ENCODE measurements around the gene ZNF609. TPM values are rescaled to one million over a fixed set of nuclear protein-coding genes. Genes with fewer than 3 reads are reported as not detected.

ZNF609 gene
- total RNA-seq, 1 experiment from 2014 or later, result 31.0 TPM

GRCh38 chr15:64574301-64575017 lies 114.1 kb downstream of the ZNF609 start:
- Histone ChIP-seq H3K4me2 (ENCODE audit: low read length) (no peak overlapping the region), H3K9me3 (ENCODE audit: control insufficient read depth in 1 of 2, insufficient read depth in 1 of 2, low read depth in 1 of 2, low read length in 2 of 2) (no peaks in the 10 kb centered on the region; a peak in 1 of 4 replicates), H3K27me3 (ENCODE audit: insufficient read depth, low read length) (no peaks in the 10 kb centered on the region), H3K4me3 (replicated peaks in 1 of 2; ENCODE audit: low read depth in 1 of 2, low read length in 2 of 2) (no peak overlapping the region), H3K79me2 (ENCODE audit: insufficient read depth, low read length) (peaks cover 44% of the 10 kb centered on the region), H3K9ac (ENCODE audit: low read length) (no peak overlapping the region), H3K36me3 (ENCODE audit: control insufficient read depth in 1 of 2, insufficient read depth in 2 of 2, low read length in 2 of 2) (no peaks in the 10 kb centered on the region), H4K20me1 (ENCODE audit: insufficient read depth) (no peaks in the 10 kb centered on the region), H2AFZ (ENCODE audit: low read depth, low read length, poor library complexity, severe bottlenecking) (no peak overlapping the region), H3K9me2 (ENCODE audit: insufficient read depth) (no peaks in the 10 kb centered on the region), H3K27ac (ENCODE audit: low read depth, low read length) (no peak overlapping the region), H3K4me1 (ENCODE audit: control insufficient read depth in 1 of 2, insufficient read depth in 2 of 2, low read length in 2 of 2) (0 out of 4 replicates have a peak, but pooled peaks cover 0 to 2% of the 10 kb centered on the region in 2 experiments)
- intact Hi-C loops (cut with micrococcal nuclease), result no loop called here
- TF ChIP-seq RAD21 (IDR thresholded peaks at IDR 0.05; ENCODE audit: low read depth) (no peak), JUND (IDR thresholded peaks at IDR 0.05) (no peak), ELF1 (IDR thresholded peaks at IDR 0.05; ENCODE audit: borderline replicate concordance, low read depth) (no peak), SP1 (IDR thresholded peaks at IDR 0.05; ENCODE audit: low read depth) (no peak), ZFX (IDR thresholded peaks at IDR 0.05) (no peak), ZNF274 (IDR thresholded peaks at IDR 0.05; ENCODE audit: low read depth, low read length) (no peak), EZH2 (IDR thresholded peaks at IDR 0.05) (no peak), EGR1 (IDR thresholded peaks at IDR 0.05; ENCODE audit: low read depth) (no peak), SIN3A (IDR thresholded peaks at IDR 0.05; ENCODE audit: low read depth) (no peak), EZH2phosphoT487 (IDR thresholded peaks at IDR 0.05; ENCODE audit: borderline replicate concordance) (no peak)
- TF ChIP-seq, protein P1, sequence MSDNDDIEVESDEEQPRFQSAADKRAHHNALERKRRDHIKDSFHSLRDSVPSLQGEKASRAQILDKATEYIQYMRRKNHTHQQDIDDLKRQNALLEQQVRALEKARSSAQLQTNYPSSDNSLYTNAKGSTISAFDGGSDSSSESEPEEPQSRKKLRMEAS (IDR thresholded peaks at IDR 0.05), result no peak
- TF ChIP-seq, protein P2, sequence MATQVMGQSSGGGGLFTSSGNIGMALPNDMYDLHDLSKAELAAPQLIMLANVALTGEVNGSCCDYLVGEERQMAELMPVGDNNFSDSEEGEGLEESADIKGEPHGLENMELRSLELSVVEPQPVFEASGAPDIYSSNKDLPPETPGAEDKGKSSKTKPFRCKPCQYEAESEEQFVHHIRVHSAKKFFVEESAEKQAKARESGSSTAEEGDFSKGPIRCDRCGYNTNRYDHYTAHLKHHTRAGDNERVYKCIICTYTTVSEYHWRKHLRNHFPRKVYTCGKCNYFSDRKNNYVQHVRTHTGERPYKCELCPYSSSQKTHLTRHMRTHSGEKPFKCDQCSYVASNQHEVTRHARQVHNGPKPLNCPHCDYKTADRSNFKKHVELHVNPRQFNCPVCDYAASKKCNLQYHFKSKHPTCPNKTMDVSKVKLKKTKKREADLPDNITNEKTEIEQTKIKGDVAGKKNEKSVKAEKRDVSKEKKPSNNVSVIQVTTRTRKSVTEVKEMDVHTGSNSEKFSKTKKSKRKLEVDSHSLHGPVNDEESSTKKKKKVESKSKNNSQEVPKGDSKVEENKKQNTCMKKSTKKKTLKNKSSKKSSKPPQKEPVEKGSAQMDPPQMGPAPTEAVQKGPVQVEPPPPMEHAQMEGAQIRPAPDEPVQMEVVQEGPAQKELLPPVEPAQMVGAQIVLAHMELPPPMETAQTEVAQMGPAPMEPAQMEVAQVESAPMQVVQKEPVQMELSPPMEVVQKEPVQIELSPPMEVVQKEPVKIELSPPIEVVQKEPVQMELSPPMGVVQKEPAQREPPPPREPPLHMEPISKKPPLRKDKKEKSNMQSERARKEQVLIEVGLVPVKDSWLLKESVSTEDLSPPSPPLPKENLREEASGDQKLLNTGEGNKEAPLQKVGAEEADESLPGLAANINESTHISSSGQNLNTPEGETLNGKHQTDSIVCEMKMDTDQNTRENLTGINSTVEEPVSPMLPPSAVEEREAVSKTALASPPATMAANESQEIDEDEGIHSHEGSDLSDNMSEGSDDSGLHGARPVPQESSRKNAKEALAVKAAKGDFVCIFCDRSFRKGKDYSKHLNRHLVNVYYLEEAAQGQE (IDR thresholded peaks at IDR 0.05; ENCODE audit: low read depth), result no peak
- no TSS peak for BruUV-seq (replicated peaks)
- DNase-seq (ENCODE audit: low read depth, low spot score), result no peak
- RAD21 ChIA-PET (ENCODE audit: low non-redundant PET in 1 of 2, low total read pairs in 2 of 2, uncharacterized antibody in 2 of 2, unreplicated experiment in 2 of 2), result no interaction called here
- POLR2A ChIA-PET, result no interaction called here
- CTCF ChIA-PET, result no interaction called here
- no peak for ATAC-seq
